Measurements from ENCODE around the gene EIF4G1.

EIF4G1 gene

GRCh38 chr3:184372296-184372821 is 58.0 kb downstream of the EIF4G1 start:
- no peak for DNase-seq

GRCh38 chr3:184372911-184373310 is 58.5 kb downstream of the EIF4G1 start:
- DNase-seq: no peak

GRCh38 chr3:184373422-184373821 is 59.0 kb downstream of the EIF4G1 start:
- DNase-seq: no peak

GRCh38 chr3:184375747-184376461 is 61.5 kb downstream of the EIF4G1 start:
- no peak for DNase-seq

- no peak for DNase-seq
Observed at GRCh38 chr3:184377374-184377773, 63.0 kb downstream of the EIF4G1 start.

- no peak for DNase-seq
Observed at GRCh38 chr3:184377882-184378445, 63.6 kb downstream of the EIF4G1 start, which contains the start of gene THPO. Gene THPO, minus strand, starts transcription at chr3:184378207. Its CDS starts 1,948 bp downstream, at chr3:184376259.

GRCh38 chr3:184378651-184379357 is 64.4 kb downstream of the EIF4G1 start:
- no peak for DNase-seq

- no peak for DNase-seq
Observed at GRCh38 chr3:184379358-184380184, 65.2 kb downstream of the EIF4G1 start, which contains the start of gene CHRD. Gene CHRD, plus strand, starts transcription at chr3:184380054. Its CDS starts 265 bp downstream, at chr3:184380319.

GRCh38 chr3:184380185-184380626 is 65.8 kb downstream of the EIF4G1 start:
- DNase-seq: no peak

- no peak for DNase-seq
Observed at GRCh38 chr3:184380627-184381260, 66.3 kb downstream of the EIF4G1 start.

- DNase-seq: no peak
Observed at GRCh38 chr3:184381261-184382224, 67.1 kb downstream of the EIF4G1 start.

GRCh38 chr3:184382326-184383032 is 68.1 kb downstream of the EIF4G1 start:
- no peak for DNase-seq

GRCh38 chr3:184383033-184383740 is 68.8 kb downstream of the EIF4G1 start:
- no peak for DNase-seq

GRCh38 chr3:184384342-184384741 is 69.9 kb downstream of the EIF4G1 start:
- DNase-seq: no peak

Data from activated CD4-positive, CD25-positive, alpha-beta regulatory T cell treated with anti-CD3 and anti-CD28 coated beads, Interleukin-2, amount 50 U/mL, for 72 hours (primary cell).